ENCODE measurements around the gene TRIM10. TPM values are rescaled to one million over a fixed set of nuclear protein-coding genes. Genes with fewer than 3 reads are reported as not detected.

The TRIM10 gene
- total RNA-seq, 4 donors from 2014 or later: not detected

DNA sequence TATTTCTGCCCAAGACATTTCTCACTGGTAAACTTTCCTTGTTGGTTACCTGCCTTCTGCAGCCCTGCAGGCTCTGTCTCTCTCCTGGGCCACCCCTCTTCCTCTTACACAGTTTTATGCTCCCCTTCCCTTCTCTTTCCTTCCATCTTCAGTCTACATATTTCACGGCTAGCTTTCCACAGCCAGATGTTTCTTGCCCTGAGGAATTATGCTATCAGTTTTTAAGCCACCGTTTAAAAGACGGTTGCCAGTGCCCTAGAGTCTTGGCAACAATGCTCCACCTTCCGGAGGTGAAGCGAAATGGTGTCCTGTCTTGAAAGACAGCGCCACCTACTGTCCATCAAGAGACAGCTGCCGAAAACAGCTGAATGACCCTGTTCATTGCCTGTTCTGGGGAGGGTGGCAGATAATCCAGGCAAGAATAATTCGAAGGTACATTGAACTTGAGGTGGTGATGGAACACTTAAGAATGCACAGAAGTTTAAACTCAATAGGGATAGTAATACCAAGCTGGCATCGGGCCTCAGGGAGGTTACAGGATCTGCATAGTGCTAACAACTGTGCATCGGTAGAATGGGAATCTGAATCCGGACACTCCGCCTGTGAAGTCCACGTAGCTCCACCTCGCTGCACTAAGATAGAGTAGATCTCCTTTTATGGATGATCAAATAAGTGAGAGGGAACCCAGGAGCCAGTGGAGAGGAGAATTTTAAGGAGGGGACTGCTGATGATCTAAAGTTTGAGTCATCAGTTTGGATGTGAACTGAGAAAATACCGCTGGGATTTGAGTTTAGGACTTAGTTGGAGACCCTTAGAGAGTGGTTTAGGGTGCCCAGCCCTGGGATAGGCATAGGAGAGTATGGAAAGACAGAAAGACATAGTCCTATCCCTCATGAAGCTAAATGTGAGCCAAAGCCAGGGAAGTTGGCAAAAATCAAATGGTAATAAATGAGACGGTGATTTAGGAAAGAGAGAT is 29.8 kb downstream of the TRIM10 start:
- TF ChIP-seq, protein P1, sequence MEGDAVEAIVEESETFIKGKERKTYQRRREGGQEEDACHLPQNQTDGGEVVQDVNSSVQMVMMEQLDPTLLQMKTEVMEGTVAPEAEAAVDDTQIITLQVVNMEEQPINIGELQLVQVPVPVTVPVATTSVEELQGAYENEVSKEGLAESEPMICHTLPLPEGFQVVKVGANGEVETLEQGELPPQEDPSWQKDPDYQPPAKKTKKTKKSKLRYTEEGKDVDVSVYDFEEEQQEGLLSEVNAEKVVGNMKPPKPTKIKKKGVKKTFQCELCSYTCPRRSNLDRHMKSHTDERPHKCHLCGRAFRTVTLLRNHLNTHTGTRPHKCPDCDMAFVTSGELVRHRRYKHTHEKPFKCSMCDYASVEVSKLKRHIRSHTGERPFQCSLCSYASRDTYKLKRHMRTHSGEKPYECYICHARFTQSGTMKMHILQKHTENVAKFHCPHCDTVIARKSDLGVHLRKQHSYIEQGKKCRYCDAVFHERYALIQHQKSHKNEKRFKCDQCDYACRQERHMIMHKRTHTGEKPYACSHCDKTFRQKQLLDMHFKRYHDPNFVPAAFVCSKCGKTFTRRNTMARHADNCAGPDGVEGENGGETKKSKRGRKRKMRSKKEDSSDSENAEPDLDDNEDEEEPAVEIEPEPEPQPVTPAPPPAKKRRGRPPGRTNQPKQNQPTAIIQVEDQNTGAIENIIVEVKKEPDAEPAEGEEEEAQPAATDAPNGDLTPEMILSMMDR (IDR thresholded peaks at IDR 0.05; ENCODE audit: low read depth): no peak

GRCh38 chr6:30130179-30130679 is 30.8 kb downstream of the TRIM10 start:
- TF ChIP-seq, protein P1 (IDR thresholded peaks at IDR 0.05; ENCODE audit: low read depth): no peak

- TF ChIP-seq, protein P1 (IDR thresholded peaks at IDR 0.05; ENCODE audit: low read depth): no peak
Observed at GRCh38 chr6:30129265-30130178, 31.5 kb downstream of the TRIM10 start.

- TF ChIP-seq, protein P1 (IDR thresholded peaks at IDR 0.05; ENCODE audit: low read depth): no peak
Observed at GRCh38 chr6:30127238-30128093, 33.5 kb downstream of the TRIM10 start.

- TF ChIP-seq, protein P1 (IDR thresholded peaks at IDR 0.05; ENCODE audit: low read depth): no peak
Observed at GRCh38 chr6:30122515-30122914, 38.5 kb downstream of the TRIM10 start.

DNA sequence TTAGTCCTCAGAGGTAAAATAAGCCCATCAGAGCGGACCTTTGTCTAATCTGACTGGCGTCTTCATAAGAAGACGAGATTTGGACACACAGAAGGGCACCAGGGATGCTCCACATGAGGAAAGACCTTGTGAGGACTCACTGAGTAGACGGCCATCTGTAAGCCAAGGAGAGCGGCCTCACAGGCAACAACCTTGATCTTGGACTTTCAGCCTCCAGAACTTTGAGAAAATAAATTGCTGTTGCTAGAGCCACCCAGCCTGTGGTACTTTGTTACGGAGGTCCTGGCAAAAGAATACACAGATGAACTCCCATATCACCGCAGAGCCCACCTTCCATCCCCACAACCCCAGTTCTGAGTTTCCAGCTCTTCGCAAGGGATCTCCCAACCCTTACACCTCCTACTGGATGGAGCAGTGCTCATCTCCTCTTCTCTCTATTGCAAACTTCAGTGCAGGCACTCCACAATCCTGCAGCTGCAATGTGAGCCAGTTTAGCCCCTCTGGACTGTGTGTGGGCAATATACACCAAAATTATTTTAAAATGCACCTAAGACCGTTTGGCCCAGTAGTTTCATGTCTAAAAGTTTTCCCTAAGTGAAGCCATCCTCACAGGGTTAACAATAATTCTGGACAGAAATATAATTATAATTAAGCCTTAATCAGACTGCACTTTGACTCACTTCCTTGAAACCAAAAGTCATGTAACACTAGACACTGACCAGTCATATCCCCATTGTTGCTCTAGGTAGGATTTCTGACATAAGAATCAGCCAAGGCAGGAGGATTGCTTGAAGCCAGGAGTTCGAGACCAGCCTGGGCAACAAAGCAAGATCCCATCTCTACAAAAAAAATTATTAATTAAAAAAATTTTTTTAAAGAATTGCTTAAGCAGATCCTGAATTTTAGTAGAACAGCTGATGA is 39.3 kb downstream of the TRIM10 start:
- TF ChIP-seq, protein P1 (IDR thresholded peaks at IDR 0.05; ENCODE audit: low read depth): no peak
